ENCODE data around the gene HMCN1.

HMCN1 gene

GRCh38 chr1:186212568-186213224, 478.5 kb downstream of the HMCN1 start:
- peak; percentile 5 for DNase-seq

GRCh38 chr1:186213225-186213607, 479.0 kb downstream of the HMCN1 start:
- no peak for DNase-seq

- DNase-seq: no peak
These were observed 480.6 kb downstream of the HMCN1 start for GRCh38 chr1:186214791-186215190.

GRCh38 chr1:186215636-186216035, 481.4 kb downstream of the HMCN1 start:
- no peak for DNase-seq

- DNase-seq: no peak
These were observed 484.6 kb downstream of the HMCN1 start for GRCh38 chr1:186218654-186219352.

- DNase-seq: no peak
These were observed 485.9 kb downstream of the HMCN1 start for GRCh38 chr1:186220067-186220466.

- DNase-seq: no peak
These were observed 486.7 kb downstream of the HMCN1 start for GRCh38 chr1:186220911-186221310.

GRCh38 chr1:186225096-186225495, 490.9 kb downstream of the HMCN1 start:
- no peak for DNase-seq

- DNase-seq: no peak
These were observed 494.6 kb downstream of the HMCN1 start for GRCh38 chr1:186228749-186229148.

- no peak for DNase-seq
These were observed 497.8 kb downstream of the HMCN1 start for GRCh38 chr1:186231861-186232436.

GRCh38 chr1:186234976-186235686, 500.9 kb downstream of the HMCN1 start:
- DNase-seq: no peak

- DNase-seq: no peak
These were observed 501.5 kb downstream of the HMCN1 start for GRCh38 chr1:186235696-186236095.

GRCh38 chr1:186236921-186237320, 502.7 kb downstream of the HMCN1 start:
- DNase-seq: no peak

GRCh38 chr1:186239171-186239570, 505.0 kb downstream of the HMCN1 start:
- no peak for DNase-seq

- no peak for DNase-seq
These were observed 506.2 kb downstream of the HMCN1 start for GRCh38 chr1:186240436-186240835.
